ENCODE data around the gene CHADL. TPM values are rescaled to one million over a fixed set of nuclear protein-coding genes. Genes with fewer than 3 reads are reported as not detected.
A peak's percentile ranks its signal among the peaks of the same experiment; 100 is the strongest.

Gene CHADL
- total RNA-seq, 1 donor from 2014 or later, result 1.6 TPM

- H3K36me3 ChIP-seq (ENCODE audit: control insufficient read depth, insufficient read depth, low read length), result no peaks in the 10 kb centered on the region
- no peak overlapping the region for H3K4me3 ChIP-seq (ENCODE audit: low read depth, low read length)
- DNase-seq (ENCODE audit: low read depth) (no peak), FAIRE-seq (no peak)
- TF ChIP-seq CTCF (IDR thresholded peaks at IDR 0.05; ENCODE audit: insufficient read depth, low read length, severe bottlenecking), result no peak
- no peaks in the 10 kb centered on the region for H3K27me3 ChIP-seq (ENCODE audit: control insufficient read depth, insufficient read depth, low read length)
Observed at GRCh38 chr22:41239443-41240128, 1.1 kb downstream of the CHADL start.

- Histone ChIP-seq H3K27me3 (ENCODE audit: control insufficient read depth, insufficient read depth, low read length) (no peaks in the 10 kb centered on the region), H3K36me3 (ENCODE audit: control insufficient read depth, insufficient read depth, low read length) (no peaks in the 10 kb centered on the region), H3K4me3 (ENCODE audit: low read depth, low read length) (peak overlapping the region; percentile 39)
- no peak for FAIRE-seq
- no peak for TF ChIP-seq CTCF (IDR thresholded peaks at IDR 0.05; ENCODE audit: insufficient read depth, low read length, severe bottlenecking)
- no peak for DNase-seq (ENCODE audit: low read depth)
Observed at GRCh38 chr22:41238570-41239442, 1.9 kb downstream of the CHADL start.

- DNase-seq (ENCODE audit: low read depth), result peak; percentile 49
Observed at GRCh38 chr22:41237707-41238569, 2.8 kb downstream of the CHADL start.

GRCh38 chr22:41237036-41237706 lies 3.6 kb downstream of the CHADL start:
- no peak for TF ChIP-seq CTCF (IDR thresholded peaks at IDR 0.05; ENCODE audit: insufficient read depth, low read length, severe bottlenecking)
- peak overlapping the region; percentile 39 for H3K4me3 ChIP-seq (ENCODE audit: low read depth, low read length)
- H3K27me3 ChIP-seq (ENCODE audit: control insufficient read depth, insufficient read depth, low read length), result no peaks in the 10 kb centered on the region
- DNase-seq (ENCODE audit: low read depth) (no peak), FAIRE-seq (no peak)
- H3K36me3 ChIP-seq (ENCODE audit: control insufficient read depth, insufficient read depth, low read length), result no peaks in the 10 kb centered on the region

More at GRCh38 chr22:41237707-41238569, 2.8 kb downstream of the CHADL start:
- H3K4me3 ChIP-seq (ENCODE audit: low read depth, low read length), result peak overlapping the region; percentile 39
- TF ChIP-seq CTCF (IDR thresholded peaks at IDR 0.05; ENCODE audit: insufficient read depth, low read length, severe bottlenecking), result peak; percentile 87
- no peaks in the 10 kb centered on the region for H3K36me3 ChIP-seq (ENCODE audit: control insufficient read depth, insufficient read depth, low read length)
- FAIRE-seq, result no peak
- no peaks in the 10 kb centered on the region for H3K27me3 ChIP-seq (ENCODE audit: control insufficient read depth, insufficient read depth, low read length)
